Colonic mucosa (tissue), 4 donors: ENCODE data around the gene TRIOBP. TPM values are rescaled to one million over a fixed set of nuclear protein-coding genes. Genes with fewer than 3 reads are reported as not detected.
"Not testable (repeated sequence)": the region's sequence is repeated elsewhere in the genome, so short reads cannot be mapped to it uniquely, and the experiment has no call there.

Experiments used
- DNase-seq: peaks from one replicate; pipeline ENCODE4 v3.0.0-alpha.2; 2020
- H3K27ac ChIP-seq: fragments of 200-600 bp; one replicate; pipeline ENCODE4 v1.8.0; 2021
- H3K27me3 ChIP-seq: fragments of 200-600 bp; one replicate; pipeline ENCODE4 v1.8.0; 2021
- H3K36me3 ChIP-seq: fragments of 200-600 bp; one replicate; pipeline ENCODE4 v1.8.0; 2021
- H3K4me1 ChIP-seq: fragments of 200-600 bp; one replicate; pipeline ENCODE4 v1.8.0; 2021; ENCODE audit warnings: mild to moderate bottlenecking
- H3K4me3 ChIP-seq: fragments of 200-600 bp; one replicate; pipeline ENCODE4 v1.8.0; 2021
- H3K9ac ChIP-seq, 2 donors: one replicate each; pipeline ENCODE4 v1.7.0; 2013; ENCODE audit warnings: control low read depth in 2 of 2, low read depth in 2 of 2, low read length in 2 of 2
- H3K9me3 ChIP-seq: fragments of 200-600 bp; one replicate; pipeline ENCODE4 v1.8.0; 2021
- intact Hi-C: fragments of 100-400 bp; cut with DNase I; formaldehyde crosslinking; loops from one replicate; pipeline ENCODE4 v1.14.1; 2022
- total RNA-seq, 2 donors: library from RNA; stranded (reverse); fragmentation: NEBNext Ultra II Directional in 1 of 2; extraction: Animal tissue kit (Norgen Biotek cat#: 25700) in 1 of 2; gene quantifications; one replicate each; pipeline ENCODE4 v1.2.1, GENCODE V29; 2021
- TF ChIP-seq, protein P1 (sequence below): fragments of 200-600 bp; IDR thresholded peaks from one replicate; pipeline ENCODE4 v1.8.0; 2022; ENCODE audit warnings: antibody characterized with exemption, mild to moderate bottlenecking
- donor health status: healthy.
- donor health status: DM: no; HTN: no; CAD: no.
- donor health status: DM: no; HTN: no; CAD: no.

TRIOBP gene
- total RNA-seq, 2 donors from 2014 or later = 69.5 to 75.7 TPM

DNA sequence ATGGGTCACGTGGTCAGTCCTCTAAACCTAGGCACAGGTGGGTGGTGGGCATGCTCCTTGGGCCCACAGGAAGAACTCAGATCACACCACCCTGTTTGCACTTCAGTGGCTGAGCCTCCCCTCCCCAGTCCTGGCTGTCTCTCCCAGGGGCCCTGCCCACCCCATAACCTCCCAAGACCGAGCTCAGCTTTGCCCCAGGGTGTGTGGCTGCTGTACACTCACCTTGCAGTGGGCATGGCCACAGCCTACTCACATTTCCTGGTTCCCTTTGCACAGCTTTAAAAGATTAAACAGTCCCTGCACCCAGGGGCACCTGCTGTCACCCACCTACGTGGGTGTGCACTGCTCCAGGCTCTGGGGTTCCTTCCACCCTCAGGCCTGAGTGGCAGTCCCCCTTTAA, 13.8 kb downstream of the TRIOBP start:
- Histone ChIP-seq H3K9me3 (no peaks in the 10 kb centered on the region), H3K36me3 (no peaks in the 10 kb centered on the region), H3K27me3 (no peaks in the 10 kb centered on the region), H3K9ac (no peak overlapping the region), H3K4me1 (no peaks in the 10 kb centered on the region), H3K27ac (no peak overlapping the region), H3K4me3 (no peak overlapping the region)
- TF ChIP-seq, protein P1, sequence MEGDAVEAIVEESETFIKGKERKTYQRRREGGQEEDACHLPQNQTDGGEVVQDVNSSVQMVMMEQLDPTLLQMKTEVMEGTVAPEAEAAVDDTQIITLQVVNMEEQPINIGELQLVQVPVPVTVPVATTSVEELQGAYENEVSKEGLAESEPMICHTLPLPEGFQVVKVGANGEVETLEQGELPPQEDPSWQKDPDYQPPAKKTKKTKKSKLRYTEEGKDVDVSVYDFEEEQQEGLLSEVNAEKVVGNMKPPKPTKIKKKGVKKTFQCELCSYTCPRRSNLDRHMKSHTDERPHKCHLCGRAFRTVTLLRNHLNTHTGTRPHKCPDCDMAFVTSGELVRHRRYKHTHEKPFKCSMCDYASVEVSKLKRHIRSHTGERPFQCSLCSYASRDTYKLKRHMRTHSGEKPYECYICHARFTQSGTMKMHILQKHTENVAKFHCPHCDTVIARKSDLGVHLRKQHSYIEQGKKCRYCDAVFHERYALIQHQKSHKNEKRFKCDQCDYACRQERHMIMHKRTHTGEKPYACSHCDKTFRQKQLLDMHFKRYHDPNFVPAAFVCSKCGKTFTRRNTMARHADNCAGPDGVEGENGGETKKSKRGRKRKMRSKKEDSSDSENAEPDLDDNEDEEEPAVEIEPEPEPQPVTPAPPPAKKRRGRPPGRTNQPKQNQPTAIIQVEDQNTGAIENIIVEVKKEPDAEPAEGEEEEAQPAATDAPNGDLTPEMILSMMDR = no peak
- DNase-seq = no peak
- intact Hi-C loops = no loop called here

DNA sequence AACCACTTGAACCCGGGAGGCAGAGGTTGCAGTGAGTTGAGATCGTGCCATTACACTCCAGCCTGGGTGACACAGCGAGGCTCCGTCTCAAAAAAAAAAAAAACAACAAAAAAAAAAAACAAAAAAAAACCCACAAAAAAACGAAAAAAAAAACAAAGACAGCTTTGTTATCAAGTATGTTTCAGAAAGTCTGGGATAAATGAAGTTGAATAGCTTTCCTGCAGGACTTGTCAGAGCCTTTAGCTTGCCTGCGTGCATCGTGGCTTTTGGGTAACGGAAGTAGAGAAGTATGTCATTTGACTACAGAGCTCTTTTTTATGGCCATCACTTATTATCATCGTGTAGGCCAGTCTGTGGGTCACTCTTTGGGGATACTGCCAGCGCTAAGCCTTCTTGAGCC, 14.6 kb downstream of the TRIOBP start:
- Histone ChIP-seq H3K36me3 (no peaks in the 10 kb centered on the region), H3K4me3 (no peak overlapping the region), H3K9me3 (no peaks in the 10 kb centered on the region), H3K4me1 (no peaks in the 10 kb centered on the region), H3K9ac (no peak overlapping the region), H3K27ac (no peak overlapping the region), H3K27me3 (no peaks in the 10 kb centered on the region)
- no peak for DNase-seq
- TF ChIP-seq, protein P1 = no peak
- intact Hi-C loops = no loop called here

DNA sequence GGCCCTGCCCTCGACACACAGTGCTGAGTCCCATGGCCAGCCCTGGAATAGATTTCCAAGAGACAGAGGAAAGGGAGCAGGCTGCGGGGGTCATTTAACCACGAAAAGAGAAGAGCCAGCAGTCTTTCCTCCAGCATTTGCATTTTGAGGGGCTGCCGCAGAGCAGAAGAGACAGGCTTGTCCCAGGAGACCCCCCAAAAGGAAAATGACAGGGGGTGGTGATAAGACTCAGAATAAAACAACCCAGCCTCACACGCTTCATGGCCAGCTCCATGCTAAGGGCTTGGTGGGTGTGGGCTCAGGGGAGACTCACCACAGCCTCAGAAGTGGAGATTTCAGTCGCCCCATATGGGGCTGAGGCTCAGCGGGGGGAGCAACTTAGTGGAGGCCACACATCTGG, 16.9 kb downstream of the TRIOBP start:
- H3K36me3 ChIP-seq = no peaks in the 10 kb centered on the region
- H3K27ac ChIP-seq = no peak overlapping the region
- no peak overlapping the region for H3K9ac ChIP-seq
- TF ChIP-seq, protein P1 = no peak
- intact Hi-C loops = no loop called here
- no peaks in the 10 kb centered on the region for H3K4me1 ChIP-seq
- no peaks in the 10 kb centered on the region for H3K9me3 ChIP-seq
- H3K4me3 ChIP-seq = no peak overlapping the region
- no peaks in the 10 kb centered on the region for H3K27me3 ChIP-seq
- DNase-seq = no peak

DNA sequence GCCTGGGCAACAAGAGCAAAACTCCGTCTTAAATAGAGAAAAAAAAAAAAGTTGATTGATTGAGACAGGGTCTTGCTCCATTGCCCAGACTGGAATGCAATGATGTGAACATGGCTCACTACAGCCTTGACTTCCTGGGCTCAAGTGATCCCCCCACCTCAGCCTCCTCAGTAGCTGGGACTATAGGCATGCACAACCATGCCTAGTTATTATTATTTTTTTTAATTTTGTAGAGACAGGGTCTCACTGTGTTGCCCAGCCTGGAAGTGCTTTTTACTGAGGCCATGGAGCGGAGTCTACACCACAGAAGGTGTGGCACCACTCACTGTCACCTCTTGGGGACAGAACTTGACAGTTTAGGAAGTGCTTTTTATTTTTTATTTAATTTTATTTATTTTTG, 17.8 kb downstream of the TRIOBP start:
- Histone ChIP-seq H3K27me3 (no peaks in the 10 kb centered on the region), H3K4me1 (no peaks in the 10 kb centered on the region), H3K36me3 (no peaks in the 10 kb centered on the region), H3K9me3 (no peaks in the 10 kb centered on the region), H3K9ac (no peak overlapping the region), H3K4me3 (no peak overlapping the region), H3K27ac (no peak overlapping the region)
- DNase-seq = no peak
- TF ChIP-seq, protein P1 = no peak
- intact Hi-C loops = no loop called here

DNA sequence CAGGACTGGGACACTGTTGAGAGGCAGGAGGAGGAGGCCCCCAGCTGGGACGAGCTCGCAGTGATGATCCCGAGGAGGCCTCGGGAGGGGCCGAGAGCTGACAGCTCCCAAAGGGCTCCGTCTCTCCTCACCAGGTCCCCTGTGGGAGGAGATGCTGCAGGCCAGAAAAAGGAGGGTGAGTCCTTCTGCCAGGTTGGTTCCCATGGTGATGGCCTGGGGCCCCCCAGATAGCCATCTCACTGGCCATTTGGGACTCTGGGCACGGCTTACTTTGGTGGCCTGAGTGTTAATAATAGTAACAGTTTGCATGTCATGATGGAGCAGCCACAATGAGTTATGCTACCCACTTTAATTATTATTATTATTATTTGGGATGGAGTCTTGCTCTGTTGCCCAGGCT, 18.9 kb downstream of the TRIOBP start:
- Histone ChIP-seq H3K27ac (no peak overlapping the region), H3K9me3 (no peaks in the 10 kb centered on the region), H3K4me3 (no peak overlapping the region), H3K9ac (no peak overlapping the region), H3K36me3 (no peaks in the 10 kb centered on the region), H3K27me3 (no peaks in the 10 kb centered on the region), H3K4me1 (no peaks in the 10 kb centered on the region)
- intact Hi-C loops = no loop called here
- TF ChIP-seq, protein P1 = no peak
- no peak for DNase-seq

DNA sequence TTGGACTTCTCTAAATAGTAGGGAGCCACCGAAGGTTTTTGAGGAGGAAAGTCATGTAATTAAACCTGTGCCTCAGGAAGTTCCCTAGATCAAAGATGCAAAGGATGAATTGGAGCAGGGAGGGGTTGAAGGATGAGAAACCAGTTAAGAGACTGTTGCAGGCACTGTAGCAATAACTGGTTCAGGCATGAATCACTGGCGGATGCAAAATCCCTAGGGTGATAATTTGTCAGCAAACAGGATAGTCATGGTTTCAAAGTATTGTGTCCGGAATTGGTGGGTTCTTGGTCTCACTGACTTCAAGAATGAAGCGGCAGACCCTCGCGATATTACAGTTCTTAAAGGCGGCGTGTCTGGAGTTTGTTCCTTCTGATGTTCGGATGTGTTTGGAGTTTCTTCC, 19.9 kb downstream of the TRIOBP start:
- Histone ChIP-seq H3K4me1 (no peaks in the 10 kb centered on the region), H3K36me3 (no peaks in the 10 kb centered on the region), H3K4me3 (no peak overlapping the region), H3K27me3 (no peaks in the 10 kb centered on the region), H3K9me3 (no peaks in the 10 kb centered on the region), H3K9ac (no peak overlapping the region), H3K27ac (no peak overlapping the region)
- no peak for DNase-seq
- intact Hi-C loops = no loop called here
- TF ChIP-seq, protein P1 = no peak

DNA sequence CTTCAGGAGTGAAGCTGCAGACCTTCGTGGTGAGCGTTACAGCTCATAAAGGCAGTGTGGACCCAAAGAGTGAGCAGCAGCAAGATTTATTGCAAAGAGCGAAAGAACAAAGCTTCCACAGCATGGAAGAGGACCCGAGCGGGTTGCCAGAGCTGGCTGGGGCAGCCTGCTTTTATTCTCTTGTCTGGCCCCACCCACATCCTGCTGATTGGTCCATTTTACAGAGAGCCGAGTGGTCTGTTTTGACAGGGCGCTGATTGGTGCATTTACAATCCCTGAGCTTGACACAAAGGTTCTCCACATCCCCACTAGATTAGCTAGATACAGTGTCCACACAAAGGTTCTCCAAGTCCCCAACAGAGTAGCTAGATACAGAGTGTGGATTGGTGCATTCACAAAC, 20.4 kb downstream of the TRIOBP start:
- DNase-seq, H3K27me3 ChIP-seq, H3K9ac ChIP-seq, H3K9me3 ChIP-seq, H3K4me1 ChIP-seq, H3K4me3 ChIP-seq, H3K36me3 ChIP-seq, H3K27ac ChIP-seq, intact Hi-C loops: not testable (repeated sequence)

DNA sequence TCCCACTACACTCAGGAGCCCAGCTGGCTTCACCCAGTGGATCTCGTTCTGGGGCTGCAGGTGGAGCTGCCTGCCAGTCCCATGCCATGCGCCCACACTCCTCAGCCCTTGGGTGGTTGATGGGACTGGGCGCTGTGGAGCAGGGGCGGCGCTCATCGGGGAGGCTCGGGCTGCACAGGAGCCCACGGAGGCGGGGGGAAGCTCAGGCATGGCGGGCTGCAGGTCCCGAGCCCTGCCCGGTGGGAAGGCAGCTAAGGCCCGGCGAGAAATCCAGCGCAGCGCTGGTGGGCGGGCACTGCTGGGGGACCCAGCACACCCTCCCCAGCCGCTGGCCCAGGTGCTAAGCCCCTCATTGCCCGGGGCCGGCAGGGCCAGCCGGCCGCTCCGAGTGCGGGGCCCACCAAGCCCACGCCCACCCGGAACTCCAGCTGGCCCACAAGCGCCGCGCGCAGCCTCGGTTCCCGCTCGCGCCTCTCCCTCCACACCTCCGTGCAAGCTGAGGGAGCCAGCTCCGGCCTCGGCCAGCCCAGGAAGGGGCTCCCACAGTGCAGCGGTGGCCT, 21.0 kb downstream of the TRIOBP start:
- H3K9me3 ChIP-seq, intact Hi-C loops, H3K27ac ChIP-seq, H3K36me3 ChIP-seq, H3K27me3 ChIP-seq, H3K4me3 ChIP-seq, H3K9ac ChIP-seq, H3K4me1 ChIP-seq, DNase-seq: not testable (repeated sequence)
